Thyroid gland (tissue), 4 donors: ENCODE data around the gene SPEG. TPM values are rescaled to one million over a fixed set of nuclear protein-coding genes. Genes with fewer than 3 reads are reported as not detected.

Experiments used
- DNase-seq, 2 donors: peaks; one replicate each; pipeline ENCODE4 v3.0.0-alpha.2; 2019
- H3K27ac ChIP-seq, 3 donors: fragments of 200-600 bp; sonication (generic); 1 replicate in 2 of 3; 2 replicates in 1 of 3; pipeline ENCODE4 v1.5.1; 2016 to 2019; ENCODE audit warnings: mild to moderate bottlenecking in 1 of 3, moderate library complexity in 1 of 3
- H3K27me3 ChIP-seq: fragments of 200-600 bp; sonication (generic); one replicate; pipeline ENCODE4 v1.5.1; 2019
- H3K36me3 ChIP-seq, 2 donors: fragments of 200-600 bp; sonication (generic); one replicate each; pipeline ENCODE4 v1.5.1; 2016 to 2019
- H3K4me1 ChIP-seq, 2 donors: fragments of 200-600 bp; sonication (generic); one replicate each; pipeline ENCODE4 v1.5.1; 2017 to 2019
- H3K4me3 ChIP-seq, 3 donors: fragments of 200-600 bp; sonication (generic); replicated peaks in 1 of 3; 1 replicate in 2 of 3; 2 replicates in 1 of 3; pipeline ENCODE4 v1.5.1; 2016; ENCODE audit warnings: mild to moderate bottlenecking in 1 of 3
- H3K9me3 ChIP-seq: fragments of 200-600 bp; sonication (generic); one replicate; pipeline ENCODE4 v1.5.1; 2017
- POLR2A ChIP-seq, 2 donors: fragments of 450-650 bp; IDR thresholded peaks; one replicate each; pipeline ENCODE4 v1.6.1; 2017; ENCODE audit warnings: antibody characterized with exemption in 2 of 2, mild to moderate bottlenecking in 2 of 2, moderate library complexity in 1 of 2
- WGBS, 2 donors: methylation state at CpG; one replicate each; pipeline ENCODE4 v1.1.5; 2017; 5-methylcytosine and 5-hydroxymethylcytosine counted together
- intact Hi-C: fragments of 100-400 bp; cut with DNase I; formaldehyde crosslinking; loops from one replicate; pipeline ENCODE4 v1.15.1; 2023
- total RNA-seq, 4 donors: library from RNA; depleted of rRNA; stranded (reverse); fragments of >200 nt; gene quantifications; one replicate each; pipeline ENCODE4 v1.2.3, GENCODE V29; 2016
- TF ChIP-seq, protein P1 (sequence below), 6 experiments: fragments of 200-600 bp in 3 of 6; fragments of 450-650 bp in 3 of 6; sonication (generic) in 3 of 6; IDR thresholded peaks; one replicate each; pipeline ENCODE4 v1.5.1; 2016 to 2019; ENCODE audit warnings: antibody characterized with exemption in 6 of 6, mild to moderate bottlenecking in 2 of 6, inconsistent platforms in 1 of 6, moderate library complexity in 1 of 6

SPEG gene
- total RNA-seq, 4 donors from 2014 or later, result 1.9 to 3.5 (median 3.3) TPM

GRCh38 chr2:219419012-219419324 is 15.7 kb upstream of the SPEG start:
- H3K36me3 ChIP-seq, result no peaks in the 10 kb centered on the region
- H3K27me3 ChIP-seq, result peaks cover 9% of the 10 kb centered on the region
- no peaks in the 10 kb centered on the region for H3K9me3 ChIP-seq
- H3K4me1 ChIP-seq, result peaks cover 0 to 11% of the 10 kb centered on the region in 2 donors
- DNase-seq, result no peak
- WGBS, 2 donors, result 78 to 79% methylated on average over 4 to 5 of the region's 12 CpGs
- H3K4me3 ChIP-seq, result peak overlapping the region in 1 of 3 donors; percentile 12
- intact Hi-C loops, result no loop called here
- TF ChIP-seq, protein P1, sequence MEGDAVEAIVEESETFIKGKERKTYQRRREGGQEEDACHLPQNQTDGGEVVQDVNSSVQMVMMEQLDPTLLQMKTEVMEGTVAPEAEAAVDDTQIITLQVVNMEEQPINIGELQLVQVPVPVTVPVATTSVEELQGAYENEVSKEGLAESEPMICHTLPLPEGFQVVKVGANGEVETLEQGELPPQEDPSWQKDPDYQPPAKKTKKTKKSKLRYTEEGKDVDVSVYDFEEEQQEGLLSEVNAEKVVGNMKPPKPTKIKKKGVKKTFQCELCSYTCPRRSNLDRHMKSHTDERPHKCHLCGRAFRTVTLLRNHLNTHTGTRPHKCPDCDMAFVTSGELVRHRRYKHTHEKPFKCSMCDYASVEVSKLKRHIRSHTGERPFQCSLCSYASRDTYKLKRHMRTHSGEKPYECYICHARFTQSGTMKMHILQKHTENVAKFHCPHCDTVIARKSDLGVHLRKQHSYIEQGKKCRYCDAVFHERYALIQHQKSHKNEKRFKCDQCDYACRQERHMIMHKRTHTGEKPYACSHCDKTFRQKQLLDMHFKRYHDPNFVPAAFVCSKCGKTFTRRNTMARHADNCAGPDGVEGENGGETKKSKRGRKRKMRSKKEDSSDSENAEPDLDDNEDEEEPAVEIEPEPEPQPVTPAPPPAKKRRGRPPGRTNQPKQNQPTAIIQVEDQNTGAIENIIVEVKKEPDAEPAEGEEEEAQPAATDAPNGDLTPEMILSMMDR (IDR thresholded peaks at IDR 0.05), result no peak
- TF ChIP-seq POLR2A (IDR thresholded peaks at IDR 0.05), result no peak
- H3K27ac ChIP-seq, result no peak overlapping the region

DNA sequence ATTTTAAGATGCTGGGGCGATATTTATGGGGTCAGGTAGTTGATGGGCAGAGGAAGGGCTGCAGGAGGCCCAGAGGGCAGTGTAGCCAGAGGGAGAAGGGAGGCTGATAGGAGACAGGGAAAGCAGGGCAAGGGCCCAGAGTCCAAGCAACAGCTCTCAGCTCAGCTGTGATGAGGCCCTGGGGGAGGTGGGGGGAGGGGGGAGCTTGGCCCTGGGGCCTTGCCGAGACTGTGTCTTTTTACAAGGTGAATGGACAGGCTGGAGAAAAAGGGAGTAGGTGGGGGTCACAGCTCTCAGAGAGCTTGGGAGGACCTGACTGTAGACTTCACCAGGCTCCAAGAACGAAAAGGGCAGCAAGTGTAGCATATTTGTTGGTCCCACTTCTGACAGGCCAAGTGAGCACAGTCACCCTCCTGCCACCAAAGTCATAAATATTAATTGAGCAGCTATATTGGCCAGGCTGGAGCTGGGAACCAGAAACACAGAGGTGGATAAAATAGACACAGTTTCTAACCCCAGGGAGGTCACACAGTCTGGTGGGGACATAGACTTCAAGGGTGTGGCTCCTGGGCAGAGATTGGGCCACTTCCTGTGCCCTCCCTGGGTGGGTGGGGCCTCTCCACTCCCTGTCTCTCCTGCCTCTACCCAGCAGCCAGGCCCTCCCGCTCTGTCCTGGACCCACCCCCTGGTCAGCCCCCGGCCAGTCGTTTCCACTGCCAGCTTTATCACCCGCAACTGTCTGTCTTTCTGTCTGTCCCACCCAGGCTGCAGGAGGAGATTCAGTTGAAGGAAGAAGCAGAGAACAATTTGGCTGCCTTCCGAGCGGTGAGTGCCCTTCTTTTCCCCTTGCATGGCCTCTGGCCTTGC is 15.1 kb upstream of the SPEG start:
- intact Hi-C loops, result no loop called here
- Histone ChIP-seq H3K27ac (no peak overlapping the region), H3K4me3 (no peak overlapping the region), H3K9me3 (no peaks in the 10 kb centered on the region), H3K4me1 (peaks cover 3 to 17% of the 10 kb centered on the region in 2 donors), H3K36me3 (no peaks in the 10 kb centered on the region), H3K27me3 (peaks cover 9% of the 10 kb centered on the region)
- WGBS, 2 donors, result 87 to 88% methylated on average over 8 of the region's 9 CpGs
- DNase-seq, result no peak
- TF ChIP-seq POLR2A (IDR thresholded peaks at IDR 0.05), result no peak
- TF ChIP-seq, protein P1 (IDR thresholded peaks at IDR 0.05), result no peak

- no peak for DNase-seq
Observed at GRCh38 chr2:219420687-219421086, 14.0 kb upstream of the SPEG start.

DNA sequence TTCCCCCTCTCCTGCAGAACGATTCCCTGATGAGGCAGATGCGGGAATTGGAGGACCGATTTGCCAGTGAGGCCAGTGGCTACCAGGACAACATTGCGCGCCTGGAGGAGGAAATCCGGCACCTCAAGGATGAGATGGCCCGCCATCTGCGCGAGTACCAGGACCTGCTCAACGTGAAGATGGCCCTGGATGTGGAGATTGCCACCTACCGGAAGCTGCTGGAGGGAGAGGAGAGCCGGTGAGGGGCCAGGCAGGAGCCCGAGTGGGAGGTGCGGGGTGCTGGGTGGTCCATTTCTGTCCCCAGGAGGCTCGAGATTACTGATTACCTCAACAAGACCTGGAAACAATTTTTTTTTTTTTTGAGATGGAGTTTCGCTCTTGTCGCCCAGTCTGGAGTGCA is 13.3 kb upstream of the SPEG start:
- Histone ChIP-seq H3K4me1 (peaks cover 5 to 22% of the 10 kb centered on the region in 2 donors), H3K9me3 (no peaks in the 10 kb centered on the region), H3K36me3 (no peaks in the 10 kb centered on the region), H3K27me3 (peaks cover 9% of the 10 kb centered on the region), H3K4me3 (no peak overlapping the region), H3K27ac (no peak overlapping the region)
- no peak for DNase-seq
- no peak for TF ChIP-seq POLR2A (IDR thresholded peaks at IDR 0.05)
- WGBS, 2 donors, result 89 to 94% methylated on average over 17 of the region's 17 CpGs
- intact Hi-C loops, result no loop called here

More at GRCh38 chr2:219420687-219421086, 14.0 kb upstream of the SPEG start:
- H3K4me1 ChIP-seq, result peaks cover 5 to 22% of the 10 kb centered on the region in 2 donors
- 90 to 96% methylated on average over 8 of the region's 8 CpGs for WGBS, 2 donors
- no peak overlapping the region for H3K27ac ChIP-seq
- no peak for TF ChIP-seq POLR2A (IDR thresholded peaks at IDR 0.05)
- TF ChIP-seq, protein P1 (IDR thresholded peaks at IDR 0.05), result no peak
- peaks cover 9% of the 10 kb centered on the region for H3K27me3 ChIP-seq
- H3K4me3 ChIP-seq, result no peak overlapping the region
- H3K9me3 ChIP-seq, result no peaks in the 10 kb centered on the region
- intact Hi-C loops, result no loop called here
- no peaks in the 10 kb centered on the region for H3K36me3 ChIP-seq

DNA sequence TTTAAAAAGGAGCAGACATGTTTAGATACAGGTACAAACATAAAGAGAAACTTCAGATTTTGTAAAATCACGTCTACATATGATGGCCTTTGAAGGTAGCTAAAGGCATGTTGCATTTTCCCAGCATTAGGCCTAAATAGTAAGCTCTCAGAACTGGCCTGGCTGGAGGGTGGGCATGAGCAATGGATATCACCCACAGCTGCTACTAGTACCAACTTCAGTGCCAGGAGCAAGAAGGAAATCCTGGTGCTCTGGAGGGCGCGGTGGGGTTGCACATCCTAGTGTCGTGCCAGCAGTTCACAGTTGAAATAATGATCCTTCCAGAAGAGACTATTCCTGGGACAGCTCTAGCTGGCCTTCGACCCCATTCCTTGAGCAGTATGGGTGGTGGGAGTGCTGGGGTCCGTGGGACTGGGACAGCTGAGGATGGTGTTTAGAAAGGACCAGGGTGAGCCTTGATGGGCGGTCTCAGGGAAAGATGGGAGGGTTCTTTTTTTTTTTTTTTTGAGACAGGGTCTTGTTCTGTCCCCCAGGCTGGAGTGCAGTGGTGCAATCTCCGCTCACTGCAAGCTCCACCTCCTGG is 11.6 kb upstream of the SPEG start:
- Histone ChIP-seq H3K27me3 (peaks cover 4% of the 10 kb centered on the region), H3K9me3 (no peaks in the 10 kb centered on the region), H3K4me3 (no peak overlapping the region), H3K27ac (no peak overlapping the region), H3K36me3 (no peaks in the 10 kb centered on the region), H3K4me1 (peaks cover 5 to 21% of the 10 kb centered on the region in 2 donors)
- TF ChIP-seq, protein P1 (IDR thresholded peaks at IDR 0.05), result no peak
- intact Hi-C loops, result no loop called here
- 90 to 93% methylated on average over 8 of the region's 8 CpGs for WGBS, 2 donors
- no peak for DNase-seq
